ENCODE results near the gene SCMH1.

SCMH1 gene

GRCh38 chr1:41003640-41004220 is 238.4 kb downstream of the SCMH1 start:
- DNase-seq (ENCODE audit: low read depth in 2 of 2), result peak; percentile 86

DNA sequence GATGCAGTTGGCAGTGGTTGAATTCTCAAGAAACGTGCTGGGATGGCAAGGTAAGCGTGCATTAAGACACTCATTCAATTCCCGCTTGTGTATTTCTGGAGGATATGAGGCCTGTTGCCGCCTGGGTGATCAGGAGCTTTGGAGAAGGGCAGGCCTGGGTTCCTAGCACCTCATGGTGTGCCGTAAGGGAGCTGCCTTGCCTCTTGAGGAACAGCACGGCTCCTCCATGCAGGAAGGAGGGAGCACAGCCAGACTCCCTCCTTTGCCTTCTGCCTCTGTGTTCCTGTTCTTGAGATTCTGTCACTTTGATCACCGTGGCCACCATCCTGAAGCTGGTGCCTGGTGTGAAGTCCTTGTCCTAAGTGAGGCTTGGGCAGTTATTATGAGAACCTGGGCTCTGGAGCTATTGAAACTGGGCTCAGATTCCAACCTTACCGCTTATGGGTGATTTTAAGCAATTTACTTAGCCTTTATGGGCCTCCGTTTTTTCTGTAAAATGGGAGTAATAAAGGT is 238.9 kb downstream of the SCMH1 start:
- DNase-seq (ENCODE audit: low read depth in 2 of 2), result no peak

GRCh38 chr1:40998668-40999067 is 243.4 kb downstream of the SCMH1 start:
- no peak for DNase-seq (ENCODE audit: low read depth in 2 of 2)

DNA sequence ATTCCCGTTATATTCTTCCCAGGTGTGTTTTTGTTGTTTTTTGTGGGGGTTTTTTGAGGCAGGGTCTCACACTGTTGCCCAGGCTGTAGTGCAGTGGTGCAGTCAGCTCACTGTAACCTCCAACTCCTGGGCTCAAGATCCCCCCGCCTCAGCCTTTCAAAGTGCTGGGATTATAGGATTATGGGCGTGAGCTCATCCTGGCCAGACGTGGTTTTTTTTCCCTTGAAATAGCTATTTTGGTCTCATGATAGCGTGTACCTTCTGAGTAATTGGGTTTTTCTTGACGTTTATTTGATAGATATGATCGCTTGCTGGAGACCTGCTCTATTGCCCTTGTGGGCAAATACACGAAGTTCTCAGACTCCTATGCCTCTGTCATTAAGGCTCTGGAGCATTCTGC is 245.0 kb downstream of the SCMH1 start:
- no peak for DNase-seq (ENCODE audit: low read depth in 2 of 2)

GRCh38 chr1:40989066-40989465 is 253.0 kb downstream of the SCMH1 start:
- no peak for DNase-seq (ENCODE audit: low read depth in 2 of 2)

DNA sequence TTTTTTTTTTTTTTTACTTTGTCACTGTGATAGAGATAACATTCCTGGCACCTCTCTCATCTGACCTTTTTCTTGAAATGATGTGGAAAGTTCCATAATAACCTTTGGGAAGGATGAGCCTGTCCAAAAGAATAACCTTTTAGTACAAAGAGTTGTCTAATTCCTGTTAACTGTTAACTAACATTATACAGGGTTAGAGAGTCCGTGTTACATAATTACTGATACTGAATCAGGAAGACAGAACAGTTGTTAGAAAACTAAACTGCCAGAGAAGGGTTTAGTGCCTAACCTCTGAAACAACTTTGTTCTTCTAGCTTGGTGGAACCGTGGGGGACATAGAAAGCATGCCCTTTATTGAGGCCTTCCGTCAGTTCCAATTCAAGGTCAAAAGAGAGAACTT is 253.8 kb downstream of the SCMH1 start:
- DNase-seq (ENCODE audit: low read depth in 2 of 2), result no peak

DNA sequence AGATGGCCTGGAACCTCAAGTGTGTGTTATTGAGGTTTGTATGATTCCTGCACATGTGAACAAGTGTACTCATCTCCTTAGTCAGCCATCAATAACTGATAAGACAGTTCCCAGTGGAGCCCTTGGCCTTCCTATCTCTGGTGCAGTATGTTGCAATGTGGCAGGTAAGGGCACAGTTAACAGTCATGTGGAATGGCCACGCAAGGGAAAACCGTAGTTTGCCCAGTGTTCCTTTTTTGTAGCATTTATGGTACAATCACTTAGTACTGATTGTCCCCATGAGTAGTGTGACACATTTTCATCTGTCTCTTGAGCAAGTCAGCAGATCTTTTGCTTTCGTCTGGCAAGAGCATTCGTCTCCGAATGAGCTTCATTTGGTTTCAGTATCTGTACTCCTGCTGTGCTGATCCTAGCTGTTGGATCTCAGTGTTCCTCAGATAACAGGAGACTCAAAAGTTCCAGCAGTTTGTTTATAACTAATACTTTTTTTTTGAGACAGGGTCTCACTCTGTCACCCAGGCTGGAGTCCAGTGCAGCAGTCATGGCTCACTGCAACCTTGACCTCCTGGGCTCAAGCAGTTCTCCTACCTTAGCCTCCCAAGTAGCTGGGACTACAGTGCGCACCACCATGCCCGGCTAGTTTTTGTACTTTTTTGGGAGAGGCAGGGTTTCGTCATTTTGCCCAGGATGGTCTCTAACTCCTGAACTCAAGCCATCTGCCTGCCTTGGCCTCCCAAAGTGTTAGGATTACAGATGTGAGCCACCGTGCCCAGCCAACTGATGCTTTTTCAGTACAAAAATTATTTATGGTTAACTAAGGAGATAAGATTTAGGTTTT is 254.4 kb downstream of the SCMH1 start:
- DNase-seq (ENCODE audit: low read depth in 2 of 2), result no peak

DNA sequence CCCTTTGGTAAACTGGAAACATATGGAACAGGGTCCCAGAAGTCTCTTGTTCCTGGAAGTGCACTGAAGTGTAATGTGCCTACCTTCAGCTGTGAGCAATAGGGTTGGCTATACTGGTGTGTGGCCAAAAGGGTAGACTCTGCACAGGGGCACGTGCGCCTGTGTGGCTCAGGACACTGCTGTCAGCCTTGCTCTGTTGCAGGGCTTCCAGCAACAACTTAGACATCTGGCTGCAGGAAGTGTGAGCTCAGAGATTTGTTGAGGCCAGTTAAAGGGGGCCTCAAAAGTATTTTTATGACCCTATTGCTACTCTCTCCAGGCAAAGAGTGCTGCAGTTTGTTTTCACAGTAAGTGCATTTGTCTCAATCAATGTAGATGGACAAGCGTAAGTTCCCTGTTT is 255.2 kb downstream of the SCMH1 start:
- DNase-seq (ENCODE audit: low read depth in 2 of 2), result no peak

DNA sequence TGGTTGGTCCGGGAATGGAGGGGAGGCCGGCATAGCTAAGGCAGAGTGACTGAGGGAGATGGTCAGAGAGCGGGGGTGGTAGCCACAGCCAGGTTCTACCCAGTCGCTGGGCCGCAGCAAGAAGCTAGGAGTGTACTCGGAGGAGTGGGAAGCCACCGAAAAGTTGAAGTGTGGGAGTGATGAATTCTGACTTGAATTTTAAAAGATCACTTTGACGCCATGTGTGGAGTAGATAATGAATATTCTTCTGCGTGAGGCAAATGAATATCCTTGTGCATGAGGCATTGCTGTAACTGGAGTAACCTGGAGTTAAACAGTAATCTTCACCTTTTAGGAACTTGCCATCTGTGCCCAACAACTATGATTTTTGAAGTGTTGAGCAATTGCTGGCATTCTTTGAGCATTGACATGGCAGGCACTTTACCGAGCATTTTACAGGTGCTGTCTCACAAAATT is 255.8 kb downstream of the SCMH1 start:
- no peak for DNase-seq (ENCODE audit: low read depth in 2 of 2)

DNA sequence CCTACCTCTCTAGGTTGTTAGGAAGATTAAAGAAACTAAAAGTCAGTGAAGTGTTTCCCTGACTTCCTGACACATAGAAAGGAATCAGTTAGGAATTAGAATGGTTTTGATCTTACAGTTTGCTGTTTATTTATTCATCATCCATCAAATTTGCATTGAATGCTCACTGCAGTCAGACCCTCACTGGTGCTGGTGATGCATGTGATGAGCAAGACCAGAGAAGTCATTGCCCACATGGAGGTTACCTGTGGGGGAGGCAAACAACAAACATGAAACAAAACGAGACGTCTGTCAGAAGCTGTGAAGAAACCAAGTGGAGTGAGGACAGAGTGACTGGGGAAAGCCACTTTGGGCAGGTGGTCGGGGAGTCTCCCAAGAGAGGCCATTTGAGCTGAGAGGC is 256.2 kb downstream of the SCMH1 start:
- no peak for DNase-seq (ENCODE audit: low read depth in 2 of 2)

DNA sequence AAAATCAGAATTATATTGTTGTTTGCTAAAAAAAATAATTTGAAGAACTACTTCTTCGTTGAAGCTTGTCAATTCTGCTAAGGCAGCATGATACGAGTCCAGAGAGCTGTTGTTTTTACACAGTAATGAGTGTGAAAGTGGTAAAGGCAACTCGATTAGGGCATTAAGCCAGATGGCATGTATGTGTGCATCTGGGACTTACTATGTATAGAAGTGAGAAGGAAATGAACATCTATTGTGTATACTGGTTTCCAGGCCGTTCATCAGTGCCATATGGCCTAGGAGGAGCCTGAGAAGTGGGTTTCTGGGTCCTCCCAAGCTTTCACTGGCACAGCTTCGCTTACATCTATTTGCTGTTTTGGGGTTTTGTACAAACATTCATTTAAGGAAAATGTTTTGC is 256.9 kb downstream of the SCMH1 start:
- no peak for DNase-seq (ENCODE audit: low read depth in 2 of 2)

GRCh38 chr1:40984531-40984930 is 257.6 kb downstream of the SCMH1 start:
- no peak for DNase-seq (ENCODE audit: low read depth in 2 of 2)

DNA sequence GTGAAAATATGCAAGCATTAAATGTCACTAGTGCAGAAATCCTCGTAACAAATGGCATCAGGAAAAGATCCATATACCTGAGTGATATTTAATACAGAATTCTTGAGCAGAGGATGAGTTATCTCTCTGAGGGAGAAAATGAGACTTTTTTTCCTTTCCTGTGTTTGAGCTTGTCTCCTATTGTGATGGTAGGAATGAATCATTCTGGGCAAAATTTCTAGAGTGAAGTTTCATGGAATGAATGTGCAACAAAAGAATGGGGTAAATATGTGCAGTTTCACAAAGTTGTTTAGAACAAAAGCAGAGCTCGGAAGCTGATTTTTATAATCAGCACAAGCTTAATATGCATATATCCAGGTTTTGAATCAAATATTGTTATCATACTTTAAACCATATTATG is 258.0 kb downstream of the SCMH1 start:
- DNase-seq (ENCODE audit: low read depth in 2 of 2), result no peak

DNA sequence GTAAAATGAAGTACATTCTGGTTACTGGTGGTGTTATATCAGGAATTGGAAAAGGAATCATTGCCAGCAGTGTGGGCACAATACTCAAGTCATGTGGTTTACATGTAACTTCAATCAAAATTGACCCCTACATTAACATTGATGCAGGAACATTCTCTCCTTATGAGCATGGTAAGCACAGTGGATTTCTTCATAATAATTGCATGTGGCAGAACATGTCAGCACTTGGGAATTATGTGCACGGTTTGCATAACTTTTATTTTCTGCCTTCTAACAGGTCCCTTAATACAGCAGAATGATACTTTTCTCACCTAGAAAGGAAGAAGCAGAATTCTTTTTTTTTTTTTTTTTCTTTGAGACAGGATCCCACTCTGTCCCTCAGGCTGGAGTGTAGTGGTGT is 258.8 kb downstream of the SCMH1 start:
- no peak for DNase-seq (ENCODE audit: low read depth in 2 of 2)

- no peak for DNase-seq (ENCODE audit: low read depth in 2 of 2)
These were observed 259.4 kb downstream of the SCMH1 start for GRCh38 chr1:40982721-40983120.

DNA sequence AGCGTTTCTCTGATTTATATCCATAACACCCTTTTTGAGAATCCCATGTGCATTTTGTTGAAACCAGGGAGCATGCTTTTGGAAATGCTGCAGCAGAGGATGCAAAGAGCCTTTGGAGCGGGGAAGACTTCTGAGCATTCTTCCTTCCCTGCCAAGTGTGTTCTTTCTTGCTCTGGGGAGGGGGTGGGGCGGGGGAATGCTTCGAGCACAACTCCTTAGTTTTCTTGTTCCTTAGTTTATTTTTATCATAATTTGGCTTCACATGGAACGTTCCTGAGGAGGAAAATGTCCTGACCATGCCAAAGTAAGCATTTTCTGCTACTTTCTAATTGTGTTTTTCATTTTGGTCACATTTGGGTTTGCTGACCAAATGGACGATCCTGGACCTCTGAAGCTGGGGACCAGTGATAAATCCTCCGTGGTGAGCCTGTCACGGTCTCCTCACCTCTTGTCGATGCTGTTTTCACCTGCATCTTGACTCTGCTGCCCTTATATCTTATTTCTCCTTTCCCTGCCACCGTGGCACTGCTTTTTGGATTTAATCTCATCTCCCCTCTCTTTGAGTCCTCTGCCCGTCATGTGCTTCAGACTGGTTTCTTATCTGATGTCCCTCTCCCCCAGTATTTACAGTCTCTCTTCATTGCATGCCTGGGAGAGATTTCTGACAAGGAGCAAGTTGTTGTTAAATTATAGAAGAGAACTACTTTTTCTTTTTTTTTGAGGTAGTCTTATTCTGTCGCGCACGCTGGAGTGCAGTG is 260.2 kb downstream of the SCMH1 start:
- DNase-seq (ENCODE audit: low read depth in 2 of 2), result no peak

DNA sequence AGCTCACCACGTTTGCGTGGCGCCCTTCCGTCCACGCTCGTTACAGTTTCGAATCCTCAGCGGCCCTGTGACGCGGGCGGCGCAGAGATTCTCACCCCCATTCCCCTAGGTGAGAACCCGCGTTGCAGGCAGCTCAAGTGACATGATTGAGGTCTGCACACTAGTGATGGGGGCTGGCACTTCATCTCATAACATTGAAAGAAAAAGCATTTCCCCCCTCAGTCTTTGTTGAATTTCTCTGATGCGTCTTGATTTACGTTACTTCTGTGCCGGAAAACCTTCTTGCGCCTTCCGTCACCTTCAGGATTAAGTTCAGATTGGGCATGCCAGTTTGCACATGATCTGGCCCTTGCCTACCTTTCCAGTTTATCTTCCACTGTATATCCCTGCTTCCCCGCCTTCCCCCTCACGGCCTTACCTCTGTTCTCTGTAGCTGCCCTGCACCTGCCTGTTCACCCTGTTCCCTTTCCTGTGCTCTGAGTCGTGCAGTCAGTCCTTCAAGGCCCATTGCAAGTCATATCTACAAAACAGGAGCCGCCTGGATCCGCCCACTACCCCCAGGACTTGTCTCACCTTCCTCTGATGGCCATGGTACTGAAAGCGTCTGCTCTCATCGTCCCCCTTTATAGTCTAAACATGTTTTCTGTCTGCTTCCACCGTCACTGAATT is 261.5 kb downstream of the SCMH1 start:
- peak; percentile 41 to 51 for DNase-seq (ENCODE audit: low read depth in 2 of 2)

GRCh38 chr1:40980068-40980452 is 262.0 kb downstream of the SCMH1 start:
- DNase-seq (ENCODE audit: low read depth in 2 of 2), result no peak

GRCh38 chr1:40979241-40980067 is 262.7 kb downstream of the SCMH1 start, which contains the start of gene CTPS1:
Gene CTPS1, plus strand, starts transcription at chr1:40979696. Its CDS starts 3,595 bp downstream, at chr1:40983291.
- peak; percentile 92 to 95 for DNase-seq (ENCODE audit: low read depth in 2 of 2)

DNA sequence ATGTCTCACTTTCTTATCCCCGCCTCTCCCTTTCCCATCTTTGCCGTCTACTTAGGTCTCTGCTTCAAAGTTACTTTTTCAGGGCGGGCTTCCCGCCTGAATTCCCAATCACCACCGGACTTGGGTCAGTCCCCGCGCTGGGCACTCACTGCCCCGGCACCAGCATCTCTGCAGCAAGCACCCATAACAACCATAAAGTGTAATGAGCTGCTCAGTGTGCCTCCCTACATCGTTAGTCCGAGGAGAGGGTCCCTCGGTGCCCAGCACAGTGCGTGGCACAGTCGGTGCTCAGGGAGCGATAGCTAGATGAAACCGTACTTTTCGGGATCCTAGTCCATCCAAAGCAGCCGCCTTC is 263.2 kb downstream of the SCMH1 start:
- DNase-seq (ENCODE audit: low read depth in 2 of 2), result no peak

- DNase-seq (ENCODE audit: low read depth in 2 of 2), result no peak
These were observed 264.4 kb downstream of the SCMH1 start for GRCh38 chr1:40977716-40978115.

Measured in stimulated activated CD4-positive, alpha-beta T cell treated with anti-CD3 and anti-CD28 coated beads, Interleukin-15, amount 100 ng/mL, for 48 hours (primary cell).